Neural progenitor cell (in vitro differentiated cells): Measurements from ENCODE around the gene FGF4. TPM values are rescaled to one million over a fixed set of nuclear protein-coding genes. Genes with fewer than 3 reads are reported as not detected.
A peak's percentile ranks its signal among the peaks of the same experiment; 100 is the strongest.

Experiments
- DNase-seq: peaks from one replicate; pipeline ENCODE4 v3.0.0-alpha.2; 2016; ENCODE audit warnings: low spot score
- H2AFZ ChIP-seq: fragments of 200-600 bp; sonication (generic); replicated peaks from 2 replicates; pipeline ENCODE4 v1.6.1; 2016; ENCODE audit warnings: antibody characterized with exemption
- H3F3A ChIP-seq: fragments of 200-600 bp; sonication (generic); 2 replicates; pipeline ENCODE4 v1.6.1; 2016; ENCODE audit warnings: antibody characterized with exemption, low read depth
- H3K27ac ChIP-seq: fragments of 200-600 bp; sonication (generic); 2 replicates; pipeline ENCODE4 v1.5.1; 2016; ENCODE audit warnings: mild to moderate bottlenecking
- H3K27me3 ChIP-seq: fragments of 200-600 bp; sonication (generic); 2 replicates; pipeline ENCODE4 v1.6.1; 2016; ENCODE audit warnings: mild to moderate bottlenecking, moderate library complexity
- H3K36me3 ChIP-seq: fragments of 200-600 bp; sonication (generic); 2 replicates; pipeline ENCODE4 v1.5.1; 2016
- H3K4me1 ChIP-seq: fragments of 200-600 bp; sonication (generic); 2 replicates; pipeline ENCODE4 v1.6.1; 2016; ENCODE audit warnings: mixed run types
- H3K4me2 ChIP-seq: fragments of 200-600 bp; sonication (generic); 2 replicates; pipeline ENCODE4 v1.6.1; 2016
- H3K4me3 ChIP-seq: fragments of 200-600 bp; sonication (generic); 2 replicates; pipeline ENCODE4 v1.5.1; 2016
- H3K79me2 ChIP-seq: fragments of 200-600 bp; sonication (generic); 2 replicates; pipeline ENCODE4 v1.6.1; 2016; ENCODE audit warnings: low read depth
- H3K9ac ChIP-seq: fragments of 200-600 bp; sonication (generic); 2 replicates; pipeline ENCODE4 v1.6.1; 2016
- H3K9me3 ChIP-seq: fragments of 200-600 bp; sonication (generic); 2 replicates; pipeline ENCODE4 v1.5.1; 2016; ENCODE audit warnings: low read depth
- H4K20me1 ChIP-seq: fragments of 200-600 bp; sonication (generic); 2 replicates; pipeline ENCODE4 v1.6.1; 2016; ENCODE audit warnings: low read depth
- H3K27ac Mint-ChIP-seq: 3 replicates; pipeline ENCODE4 v1.8.0; 2021; ENCODE audit warnings: mixed read lengths
- H3K27me3 Mint-ChIP-seq: 2 replicates; pipeline ENCODE4 v1.8.0; 2022; ENCODE audit warnings: low read depth, mild to moderate bottlenecking, inconsistent platforms, moderate library complexity, mixed read lengths; ENCODE audit not compliant: insufficient read depth
- H3K36me3 Mint-ChIP-seq: 3 replicates; pipeline ENCODE4 v1.8.0; 2021; ENCODE audit warnings: mixed read lengths
- H3K4me1 Mint-ChIP-seq: 3 replicates; pipeline ENCODE4 v1.8.0; 2021; ENCODE audit warnings: mixed read lengths
- H3K4me3 Mint-ChIP-seq: 3 replicates; pipeline ENCODE4 v1.8.0; 2021; ENCODE audit warnings: mild to moderate bottlenecking, moderate library complexity, mixed read lengths
- H3K9me3 Mint-ChIP-seq: 3 replicates; pipeline ENCODE4 v1.8.0; 2020; ENCODE audit warnings: mixed read lengths
- EZH2 ChIP-seq: fragments of 200-600 bp; sonication (generic); IDR thresholded peaks from 2 replicates; pipeline ENCODE4 v1.6.1; 2017; ENCODE audit warnings: antibody characterized with exemption, mild to moderate bottlenecking, moderate library complexity
- EZH2phosphoT487 ChIP-seq: fragments of 200-600 bp; sonication (generic); IDR thresholded peaks from 2 replicates; pipeline ENCODE4 v1.6.1; 2017; ENCODE audit warnings: antibody characterized with exemption
- total RNA-seq: library from RNA; depleted of rRNA; stranded (reverse); fragments of >200 nt; gene quantifications from 2 replicates; pipeline ENCODE4 v1.2.3, GENCODE V29; 2015; ENCODE audit warnings: low replicate concordance
- TF ChIP-seq, protein P1 (sequence below): fragments of 200-600 bp; sonication (generic); IDR thresholded peaks from 2 replicates; pipeline ENCODE4 v1.5.1; 2017; ENCODE audit warnings: antibody characterized with exemption, mild to moderate bottlenecking

FGF4 gene
- total RNA-seq, 1 donor from 2014 or later, result 0.22 TPM

DNA sequence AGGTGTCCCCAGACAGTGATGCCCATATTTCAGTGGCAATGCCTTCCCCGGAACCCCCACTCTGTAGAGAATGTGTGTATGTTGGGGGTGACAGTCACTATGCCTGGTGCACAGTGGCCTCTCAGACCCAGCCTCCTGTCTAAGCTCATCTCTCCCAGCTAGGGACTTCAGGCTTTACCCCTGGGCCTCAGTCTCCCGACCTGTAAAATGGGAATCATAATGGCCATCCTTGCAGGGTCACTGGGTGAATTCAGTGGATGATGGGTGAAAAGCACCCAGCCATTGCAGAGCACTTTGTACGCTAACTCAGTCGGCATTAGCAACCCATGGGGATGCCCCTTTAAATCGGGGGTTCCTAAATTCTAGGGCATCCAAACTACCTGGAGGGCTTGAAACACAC, 25.1 kb upstream of the FGF4 start:
- no peaks in the 10 kb centered on the region for H3K4me1 ChIP-seq
- no peak overlapping the region for H3K27ac ChIP-seq
- H3F3A ChIP-seq, result no peaks in the 10 kb centered on the region
- Mint-ChIP-seq H3K4me1 (no peaks in the 10 kb centered on the region), H3K4me3 (no peak overlapping the region), H3K27me3 (peaks cover 10% of the 10 kb centered on the region), H3K36me3 (no peaks in the 10 kb centered on the region), H3K27ac (no peak overlapping the region), H3K9me3 (no peaks in the 10 kb centered on the region)
- H3K79me2 ChIP-seq, result no peaks in the 10 kb centered on the region
- TF ChIP-seq EZH2 (no peak), EZH2phosphoT487 (no peak)
- TF ChIP-seq, protein P1, sequence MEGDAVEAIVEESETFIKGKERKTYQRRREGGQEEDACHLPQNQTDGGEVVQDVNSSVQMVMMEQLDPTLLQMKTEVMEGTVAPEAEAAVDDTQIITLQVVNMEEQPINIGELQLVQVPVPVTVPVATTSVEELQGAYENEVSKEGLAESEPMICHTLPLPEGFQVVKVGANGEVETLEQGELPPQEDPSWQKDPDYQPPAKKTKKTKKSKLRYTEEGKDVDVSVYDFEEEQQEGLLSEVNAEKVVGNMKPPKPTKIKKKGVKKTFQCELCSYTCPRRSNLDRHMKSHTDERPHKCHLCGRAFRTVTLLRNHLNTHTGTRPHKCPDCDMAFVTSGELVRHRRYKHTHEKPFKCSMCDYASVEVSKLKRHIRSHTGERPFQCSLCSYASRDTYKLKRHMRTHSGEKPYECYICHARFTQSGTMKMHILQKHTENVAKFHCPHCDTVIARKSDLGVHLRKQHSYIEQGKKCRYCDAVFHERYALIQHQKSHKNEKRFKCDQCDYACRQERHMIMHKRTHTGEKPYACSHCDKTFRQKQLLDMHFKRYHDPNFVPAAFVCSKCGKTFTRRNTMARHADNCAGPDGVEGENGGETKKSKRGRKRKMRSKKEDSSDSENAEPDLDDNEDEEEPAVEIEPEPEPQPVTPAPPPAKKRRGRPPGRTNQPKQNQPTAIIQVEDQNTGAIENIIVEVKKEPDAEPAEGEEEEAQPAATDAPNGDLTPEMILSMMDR, result no peak
- DNase-seq, result no peak
- no peaks in the 10 kb centered on the region for H3K27me3 ChIP-seq
- no peaks in the 10 kb centered on the region for H4K20me1 ChIP-seq
- H3K9ac ChIP-seq, result no peak overlapping the region
- H2AFZ ChIP-seq, result no peak overlapping the region
- no peak overlapping the region for H3K4me3 ChIP-seq
- no peak overlapping the region for H3K4me2 ChIP-seq
- no peaks in the 10 kb centered on the region for H3K9me3 ChIP-seq
- H3K36me3 ChIP-seq, result no peaks in the 10 kb centered on the region

DNA sequence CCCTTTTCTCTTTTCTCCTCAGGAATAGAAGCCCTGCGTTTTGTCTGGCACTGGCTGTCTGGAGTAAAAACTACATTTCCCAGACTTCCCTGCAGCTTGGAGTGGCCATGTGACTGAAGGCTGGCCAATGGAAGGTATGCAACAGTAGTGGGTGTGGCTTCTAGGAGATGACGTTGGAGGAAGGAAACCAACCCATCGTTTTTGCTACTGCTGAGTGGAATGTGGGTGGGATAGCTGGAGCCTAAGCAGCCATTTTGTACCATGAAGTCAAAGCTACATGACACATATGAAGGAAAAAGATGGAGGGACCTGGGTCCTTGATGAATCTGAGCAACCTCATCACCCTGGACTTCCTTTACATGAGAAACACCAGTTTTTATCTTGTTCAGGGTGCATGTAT, 24.4 kb upstream of the FGF4 start:
- H3K9me3 ChIP-seq, result no peaks in the 10 kb centered on the region
- no peaks in the 10 kb centered on the region for H3K79me2 ChIP-seq
- Mint-ChIP-seq H3K36me3 (no peaks in the 10 kb centered on the region), H3K4me3 (no peak overlapping the region), H3K9me3 (no peaks in the 10 kb centered on the region), H3K27ac (no peak overlapping the region), H3K27me3 (peaks cover 10% of the 10 kb centered on the region), H3K4me1 (no peaks in the 10 kb centered on the region)
- no peak overlapping the region for H3K4me2 ChIP-seq
- no peak overlapping the region for H2AFZ ChIP-seq
- TF ChIP-seq, protein P1, result no peak
- TF ChIP-seq EZH2, result no peak
- H3K9ac ChIP-seq, result no peak overlapping the region
- H3K27me3 ChIP-seq, result no peaks in the 10 kb centered on the region
- H3F3A ChIP-seq, result no peaks in the 10 kb centered on the region
- H3K4me3 ChIP-seq, result no peak overlapping the region
- H4K20me1 ChIP-seq, result no peaks in the 10 kb centered on the region
- DNase-seq, result peak; percentile 37
- no peaks in the 10 kb centered on the region for H3K36me3 ChIP-seq
- no peak overlapping the region for H3K27ac ChIP-seq
- no peaks in the 10 kb centered on the region for H3K4me1 ChIP-seq

DNA sequence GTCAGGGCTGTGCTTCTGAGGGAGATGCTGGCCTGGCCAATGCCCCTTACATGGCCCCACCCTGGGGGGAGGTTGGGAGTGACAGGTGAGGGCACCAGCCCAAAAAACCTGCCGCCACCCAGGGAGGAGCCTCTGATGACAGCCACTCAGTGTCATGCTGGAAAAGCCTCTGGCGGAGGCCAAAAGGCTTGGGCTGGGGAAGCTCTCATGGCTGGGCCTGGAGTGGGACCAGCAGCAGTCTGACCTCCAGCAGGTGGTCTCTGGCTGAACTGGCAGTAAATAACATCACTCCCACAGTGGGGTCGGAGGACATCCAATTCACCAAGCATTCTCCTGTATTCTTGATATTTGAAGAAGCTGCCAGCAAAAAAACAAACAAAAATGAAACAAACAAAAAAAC, 24.0 kb upstream of the FGF4 start:
- DNase-seq, result no peak
- H3K27me3 Mint-ChIP-seq, result peaks cover 10% of the 10 kb centered on the region
- Histone ChIP-seq H2AFZ (no peak overlapping the region), H3K27ac (no peak overlapping the region), H3K9me3 (no peaks in the 10 kb centered on the region), H4K20me1 (no peaks in the 10 kb centered on the region), H3F3A (no peaks in the 10 kb centered on the region), H3K4me1 (no peaks in the 10 kb centered on the region), H3K79me2 (no peaks in the 10 kb centered on the region), H3K27me3 (no peaks in the 10 kb centered on the region), H3K9ac (no peak overlapping the region), H3K4me2 (no peak overlapping the region), H3K4me3 (no peak overlapping the region), H3K36me3 (no peaks in the 10 kb centered on the region)
- H3K36me3 Mint-ChIP-seq, result no peaks in the 10 kb centered on the region
- H3K4me1 Mint-ChIP-seq, result no peaks in the 10 kb centered on the region
- TF ChIP-seq EZH2 (no peak), EZH2phosphoT487 (no peak)
- TF ChIP-seq, protein P1, result no peak
- H3K9me3 Mint-ChIP-seq, result no peaks in the 10 kb centered on the region
- no peak overlapping the region for H3K27ac Mint-ChIP-seq
- no peak overlapping the region for H3K4me3 Mint-ChIP-seq
